AG04450 (cell line): ENCODE measurements around the gene GRM8. TPM values are rescaled to one million over a fixed set of nuclear protein-coding genes. Genes with fewer than 3 reads are reported as not detected.

Source experiments
- CTCF ChIA-PET: fragments of 300-600, 350-600 bp; formaldehyde crosslinking; extraction: SDS; loops from one replicate; lab custom pipeline; 2022; ENCODE audit warnings: antibody characterized with exemption, inconsistent platforms; lab: Charles Lee
- POLR2A ChIA-PET: fragments of 350-600 bp; formaldehyde crosslinking; extraction: SDS; loops from one replicate; lab custom pipeline; 2021; ENCODE audit warnings: antibody characterized with exemption, inconsistent platforms; lab: Yijun Ruan, JAX
- DNase-seq: peaks from one replicate; pipeline ENCODE4 v3.0.0-alpha.2; 2011; ENCODE audit warnings: low read depth, low spot score
- H3K27ac ChIP-seq: one replicate; pipeline ENCODE4 v1.5.1; 2012; ENCODE audit warnings: low read depth, low read length, control low read depth
- H3K27me3 ChIP-seq: one replicate; pipeline ENCODE4 v1.6.0; 2012; ENCODE audit warnings: low read length; ENCODE audit not compliant: control insufficient read depth, insufficient read depth
- H3K4me3 ChIP-seq: 2 replicates; pipeline ENCODE4 v1.5.1; 2011; ENCODE audit warnings: mild to moderate bottlenecking, low read depth, low read length, control low read depth
- H3K9me3 ChIP-seq: 2 replicates; pipeline ENCODE4 v1.5.1; 2012; ENCODE audit warnings: low read length; ENCODE audit not compliant: control insufficient read depth, insufficient read depth
- polyA plus RNA-seq: library from polyadenylated mRNA; depleted of rRNA; stranded (reverse); fragments of >200 nt; gene quantifications from 2 replicates; pipeline ENCODE4 v1.2.3, GENCODE V29; 2011
- TF ChIP-seq, protein P1 (sequence below): IDR thresholded peaks from 2 replicates; pipeline ENCODE4 v1.5.1; 2011; ENCODE audit warnings: low read depth, low read length, control low read depth, inconsistent platforms

GRM8 gene
- polyA plus RNA-seq, 1 experiment: not detected

DNA sequence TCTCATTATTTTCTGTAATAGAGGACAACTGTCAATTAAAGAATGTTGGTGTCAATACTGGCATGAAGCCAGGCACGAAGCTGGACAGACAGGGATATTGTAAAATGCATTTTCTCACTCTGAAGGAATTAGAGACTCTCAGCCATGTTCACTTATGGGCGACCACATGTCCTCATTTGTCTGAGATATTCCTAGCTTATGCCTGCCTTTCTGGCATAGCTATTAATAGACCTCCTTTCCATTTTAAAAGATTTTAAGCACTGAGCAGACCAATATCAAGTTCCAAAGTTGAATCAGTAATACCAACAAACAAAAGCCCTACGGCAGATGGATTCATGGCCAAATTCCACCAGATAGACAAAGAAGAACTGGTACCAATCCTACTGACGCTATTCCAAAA lies 589.9 kb downstream of the GRM8 start:
- TF ChIP-seq, protein P1, sequence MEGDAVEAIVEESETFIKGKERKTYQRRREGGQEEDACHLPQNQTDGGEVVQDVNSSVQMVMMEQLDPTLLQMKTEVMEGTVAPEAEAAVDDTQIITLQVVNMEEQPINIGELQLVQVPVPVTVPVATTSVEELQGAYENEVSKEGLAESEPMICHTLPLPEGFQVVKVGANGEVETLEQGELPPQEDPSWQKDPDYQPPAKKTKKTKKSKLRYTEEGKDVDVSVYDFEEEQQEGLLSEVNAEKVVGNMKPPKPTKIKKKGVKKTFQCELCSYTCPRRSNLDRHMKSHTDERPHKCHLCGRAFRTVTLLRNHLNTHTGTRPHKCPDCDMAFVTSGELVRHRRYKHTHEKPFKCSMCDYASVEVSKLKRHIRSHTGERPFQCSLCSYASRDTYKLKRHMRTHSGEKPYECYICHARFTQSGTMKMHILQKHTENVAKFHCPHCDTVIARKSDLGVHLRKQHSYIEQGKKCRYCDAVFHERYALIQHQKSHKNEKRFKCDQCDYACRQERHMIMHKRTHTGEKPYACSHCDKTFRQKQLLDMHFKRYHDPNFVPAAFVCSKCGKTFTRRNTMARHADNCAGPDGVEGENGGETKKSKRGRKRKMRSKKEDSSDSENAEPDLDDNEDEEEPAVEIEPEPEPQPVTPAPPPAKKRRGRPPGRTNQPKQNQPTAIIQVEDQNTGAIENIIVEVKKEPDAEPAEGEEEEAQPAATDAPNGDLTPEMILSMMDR: no peak
- Histone ChIP-seq H3K27ac (no peak overlapping the region), H3K27me3 (no peaks in the 10 kb centered on the region), H3K9me3 (peaks cover 3% of the 10 kb centered on the region), H3K4me3 (no peak overlapping the region)
- ChIA-PET POLR2A (no interaction called here), CTCF (no interaction called here)
- no peak for DNase-seq

DNA sequence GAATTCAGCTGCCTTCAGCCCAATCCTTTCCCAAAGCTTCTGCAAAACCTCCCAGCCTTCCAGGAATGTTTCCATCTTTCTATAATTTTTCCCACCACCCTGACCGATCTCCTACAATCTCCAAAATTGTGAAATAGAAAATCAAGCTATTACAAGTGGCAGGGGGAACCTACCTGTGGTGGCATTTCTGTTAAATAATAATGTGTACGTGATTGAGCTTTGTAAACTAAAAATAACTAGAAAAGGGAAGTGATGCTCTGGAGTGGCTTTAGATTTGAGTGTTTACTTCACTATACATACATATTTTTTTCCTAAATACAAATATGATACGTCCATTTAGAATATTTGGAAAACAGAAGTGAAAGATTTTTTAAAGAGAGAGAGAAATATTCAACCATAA lies 593.6 kb downstream of the GRM8 start:
- CTCF ChIA-PET: no interaction called here
- DNase-seq: no peak

DNA sequence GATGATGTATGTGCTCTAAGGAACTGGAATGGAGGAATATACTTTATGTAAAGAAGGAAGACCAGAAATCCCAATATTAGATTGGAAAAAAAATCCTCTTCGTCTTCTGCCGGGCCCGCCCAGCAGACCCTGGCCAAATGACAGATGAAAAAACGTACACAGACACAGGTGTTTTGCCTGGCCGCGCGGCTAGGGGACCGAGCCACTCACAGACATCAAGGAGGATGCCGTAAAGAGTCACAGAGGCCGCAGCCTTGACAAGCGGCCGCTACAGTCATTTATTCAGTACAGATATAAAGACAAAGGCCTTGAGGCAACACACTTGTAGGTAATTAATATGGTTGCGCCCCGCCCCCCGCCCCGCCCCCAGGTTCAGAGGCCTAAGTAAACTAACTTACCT lies 594.1 kb downstream of the GRM8 start:
- no peak for DNase-seq
- H3K4me3 ChIP-seq: no peak overlapping the region
- H3K27ac ChIP-seq: no peak overlapping the region
- TF ChIP-seq, protein P1: no peak
- ChIA-PET CTCF (no interaction called here), POLR2A (no interaction called here)
- H3K9me3 ChIP-seq: no peaks in the 10 kb centered on the region; the same call in 1 of the 2 replicates
- no peaks in the 10 kb centered on the region for H3K27me3 ChIP-seq

More for the DNA sequence above, 593.6 kb downstream of the GRM8 start:
- Histone ChIP-seq H3K27me3 (no peaks in the 10 kb centered on the region), H3K4me3 (no peak overlapping the region), H3K27ac (no peak overlapping the region), H3K9me3 (no peaks in the 10 kb centered on the region; the same call in 1 of the 2 replicates)
- POLR2A ChIA-PET: no interaction called here
- TF ChIP-seq, protein P1: no peak

DNA sequence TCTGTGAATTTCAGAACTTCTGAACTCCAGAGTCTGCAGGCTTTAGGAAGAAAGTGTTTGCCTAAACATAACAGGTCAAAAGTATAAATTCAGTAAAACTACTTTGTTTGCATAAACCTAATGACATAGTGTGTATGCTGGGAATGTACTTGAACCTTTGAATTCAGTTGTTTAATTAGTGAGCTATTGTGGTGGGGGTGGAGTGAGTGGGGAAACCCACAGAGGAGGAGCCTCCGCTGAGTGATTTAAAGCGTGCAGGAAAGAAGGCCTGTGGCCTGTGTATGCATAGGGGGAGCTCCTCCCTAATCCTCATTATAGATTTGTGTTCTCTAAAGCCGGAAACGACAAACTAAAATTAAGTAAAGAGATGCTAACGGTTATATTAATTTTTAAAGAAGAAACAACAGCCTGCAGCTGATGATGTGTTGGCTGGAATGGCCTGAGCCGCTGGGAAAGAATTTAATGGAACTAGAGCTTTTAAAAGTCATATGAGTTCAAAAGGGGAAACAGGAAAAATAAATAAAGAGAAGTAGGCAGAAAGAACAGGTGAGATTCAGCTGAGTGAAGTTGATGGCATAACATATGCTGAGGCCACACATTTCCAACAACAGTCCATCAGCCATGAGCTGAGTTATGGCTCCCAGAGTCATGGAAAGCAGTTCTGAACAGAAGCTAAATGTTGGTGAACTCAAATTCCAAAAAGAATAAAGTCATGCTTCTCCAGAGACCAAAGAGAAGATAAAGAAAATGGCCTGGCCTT lies 595.0 kb downstream of the GRM8 start:
- Histone ChIP-seq H3K9me3 (no peaks in the 10 kb centered on the region; the same call in 1 of the 2 replicates), H3K4me3 (no peak overlapping the region), H3K27me3 (no peaks in the 10 kb centered on the region), H3K27ac (no peak overlapping the region)
- ChIA-PET POLR2A (no interaction called here), CTCF (no interaction called here)
- DNase-seq: no peak
- TF ChIP-seq, protein P1: no peak

DNA sequence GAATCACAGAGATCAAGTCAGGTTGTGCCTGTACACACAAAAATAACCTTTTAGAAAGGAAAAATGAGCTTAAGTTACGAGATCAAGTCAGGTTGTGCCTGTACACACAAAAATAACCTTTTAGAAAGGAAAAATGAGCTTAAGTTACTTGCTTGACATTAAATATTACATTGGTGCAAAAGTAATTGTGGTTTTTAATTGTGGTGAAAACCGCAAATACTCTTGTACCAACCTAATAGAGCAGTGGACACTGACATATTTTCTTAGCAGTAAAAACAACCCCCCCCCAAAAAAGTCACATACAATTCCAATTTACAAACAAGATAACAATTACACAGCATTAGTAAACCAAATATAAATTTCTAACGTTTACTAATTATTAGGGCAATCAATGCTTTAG lies 595.6 kb downstream of the GRM8 start:
- no peaks in the 10 kb centered on the region; the same call in 1 of the 2 replicates for H3K9me3 ChIP-seq
- no peak for DNase-seq
- no peaks in the 10 kb centered on the region for H3K27me3 ChIP-seq
- no peak overlapping the region for H3K4me3 ChIP-seq
- POLR2A ChIA-PET: no interaction called here
- H3K27ac ChIP-seq: no peak overlapping the region
- TF ChIP-seq, protein P1: no peak
- CTCF ChIA-PET: no interaction called here
